NCI-H2227 (cell line): Measurements from ENCODE around the gene SIAH1.
"Not testable (repeated sequence)": the region's sequence is repeated elsewhere in the genome, so short reads cannot be mapped to it uniquely, and the experiment has no call there.

Experiments used
- DNase-seq: peaks from one replicate; lab custom pipeline; 2025; ENCODE audit not compliant: unreplicated experiment; lab: John Stamatoyannopoulos, UW

SIAH1 gene, protein sequence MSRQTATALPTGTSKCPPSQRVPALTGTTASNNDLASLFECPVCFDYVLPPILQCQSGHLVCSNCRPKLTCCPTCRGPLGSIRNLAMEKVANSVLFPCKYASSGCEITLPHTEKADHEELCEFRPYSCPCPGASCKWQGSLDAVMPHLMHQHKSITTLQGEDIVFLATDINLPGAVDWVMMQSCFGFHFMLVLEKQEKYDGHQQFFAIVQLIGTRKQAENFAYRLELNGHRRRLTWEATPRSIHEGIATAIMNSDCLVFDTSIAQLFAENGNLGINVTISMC

GRCh38 chr16:48385253-48386150, at the start of gene SIAH1:
Gene SIAH1, minus strand, starts transcription at chr16:48385413. Its CDS starts 22,985 bp downstream, at chr16:48362428.
- DNase-seq: peak; percentile 90

- no peak for DNase-seq
Observed at GRCh38 chr16:48434653-48435317, 49.6 kb upstream of the SIAH1 start.

- no peak for DNase-seq
Observed at GRCh38 chr16:48433850-48434530, 48.8 kb upstream of the SIAH1 start.

GRCh38 chr16:48433116-48433849, 48.1 kb upstream of the SIAH1 start:
- DNase-seq: no peak

DNA sequence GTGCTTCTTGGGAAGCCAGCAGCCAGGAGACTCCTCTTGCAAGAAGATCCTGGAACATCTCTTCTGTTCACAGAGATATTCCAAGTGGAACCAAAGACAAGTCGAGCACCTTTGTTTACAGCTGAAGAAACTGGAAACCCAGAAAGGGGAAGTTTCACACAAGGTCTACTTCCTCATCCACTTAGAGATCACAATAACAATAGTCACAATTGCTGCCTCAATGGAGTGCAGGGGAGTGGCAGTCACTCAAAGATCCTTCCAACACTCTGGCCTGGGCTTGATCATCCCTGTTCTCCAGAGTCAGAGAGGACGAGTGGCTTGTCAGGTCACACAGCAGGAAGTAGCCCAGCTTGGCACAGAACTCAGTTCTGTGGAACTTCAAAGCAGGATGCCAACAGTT, 46.9 kb upstream of the SIAH1 start:
- no peak for DNase-seq

GRCh38 chr16:48430890-48431289, 45.7 kb upstream of the SIAH1 start:
- no peak for DNase-seq

- DNase-seq: no peak
Observed at GRCh38 chr16:48426244-48427141, 41.3 kb upstream of the SIAH1 start.

DNA sequence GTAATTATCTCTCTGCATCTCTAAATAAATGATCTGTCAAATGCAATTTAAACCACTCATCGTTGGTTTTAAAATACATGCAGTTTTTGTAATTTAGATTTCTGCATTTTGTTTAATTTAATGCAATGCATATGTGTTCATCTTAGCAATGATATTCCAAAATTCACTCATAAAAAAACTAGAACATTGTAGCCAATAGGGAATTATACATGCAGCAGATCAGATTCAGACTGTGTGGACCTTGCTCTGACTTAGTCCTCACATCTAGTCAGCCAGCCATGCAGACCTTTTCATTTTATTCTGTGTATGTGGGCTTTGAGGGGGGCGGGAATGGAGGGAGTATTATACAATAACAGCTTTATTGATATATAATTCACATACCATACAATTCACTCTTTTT, 37.3 kb upstream of the SIAH1 start:
- DNase-seq: no peak

GRCh38 chr16:48421741-48422140, 36.5 kb upstream of the SIAH1 start:
- DNase-seq: no peak

GRCh38 chr16:48420437-48420836, 35.2 kb upstream of the SIAH1 start:
- no peak for DNase-seq

DNA sequence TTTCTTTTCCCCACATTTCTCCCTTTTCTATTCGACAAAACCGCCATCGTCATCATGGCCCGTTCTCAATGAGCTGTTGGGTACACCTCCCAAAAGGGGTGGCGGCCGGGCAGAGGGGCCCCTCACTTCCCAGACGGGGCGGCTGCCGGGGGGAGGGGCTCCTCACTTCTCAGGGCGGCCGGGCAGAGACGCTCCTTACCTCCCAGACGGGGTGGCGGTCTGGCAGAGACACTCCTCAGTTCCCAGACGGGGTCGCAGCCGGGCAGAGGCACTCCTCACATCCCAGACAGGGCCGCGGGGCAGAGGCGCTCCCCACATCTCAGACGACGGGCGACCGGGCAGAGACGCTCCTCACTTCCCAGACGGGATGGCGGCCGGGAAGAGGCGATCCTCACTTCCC, 31.4 kb upstream of the SIAH1 start:
- DNase-seq: not testable (repeated sequence)

- no peak for DNase-seq
Observed at GRCh38 chr16:48413272-48413671, 28.1 kb upstream of the SIAH1 start.

- DNase-seq: no peak
Observed at GRCh38 chr16:48409839-48410632, 24.8 kb upstream of the SIAH1 start.

- no peak for DNase-seq
Observed at GRCh38 chr16:48408688-48409087, 23.5 kb upstream of the SIAH1 start.

GRCh38 chr16:48405907-48406306, 20.7 kb upstream of the SIAH1 start:
- DNase-seq: no peak

- no peak for DNase-seq
Observed at GRCh38 chr16:48405153-48405552, 19.9 kb upstream of the SIAH1 start.

GRCh38 chr16:48402547-48402946, 17.3 kb upstream of the SIAH1 start:
- DNase-seq: not testable (repeated sequence)

DNA sequence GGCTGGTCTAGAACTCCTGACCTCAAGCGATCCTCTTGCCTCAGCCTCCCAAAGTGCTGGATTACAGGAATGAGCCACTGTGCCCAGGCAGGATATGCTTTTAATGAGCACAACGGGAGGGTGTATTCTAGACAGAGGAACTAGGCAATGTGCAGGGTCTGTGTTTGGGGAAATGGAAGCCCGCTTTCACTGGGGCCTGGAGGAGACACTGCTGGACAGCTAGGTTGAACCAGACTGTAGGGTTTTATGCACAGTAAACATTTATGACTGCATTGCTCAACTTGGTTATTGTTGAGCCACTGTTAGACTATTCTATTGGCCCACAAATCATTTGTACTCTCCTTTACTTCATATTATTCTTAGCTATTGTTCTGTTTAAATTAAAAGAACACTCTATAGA, 10.2 kb upstream of the SIAH1 start:
- DNase-seq: no peak

- no peak for DNase-seq
Observed at GRCh38 chr16:48394355-48394703, 9.1 kb upstream of the SIAH1 start.
